ENCODE results near the gene MTRF1. TPM values are rescaled to one million over a fixed set of nuclear protein-coding genes. Genes with fewer than 3 reads are reported as not detected.

Gene MTRF1
- total and polyA plus RNA-seq, 2 of the 8 experiments (the other 6 are each of a cell fraction or from before 2014, with no cell fraction given): 8.0 to 19.2 TPM

- no peak overlapping the region for H3K4ac ChIP-seq (replicated peaks; ENCODE audit: insufficient read length, low read depth, low read length)
- H2BK120ac ChIP-seq (replicated peaks; ENCODE audit: low read depth, low read length): no peak overlapping the region
- H4K91ac ChIP-seq (replicated peaks; ENCODE audit: insufficient read length, low read length): no peak overlapping the region
- no peak overlapping the region for H3K27ac ChIP-seq (ENCODE audit: low read depth, low read length)
- ChIA-PET POLR2A (ENCODE audit: partially characterized antibody) (interaction anchor here (0.6 kb wide), 1 partner anchor 17 kb away, joined by 3 read pairs; no protein-coding TSS in a partner anchor), CTCF (ENCODE audit: partially characterized antibody) (interaction anchor here (0.7 to 0.9 kb wide), 2 partner anchors 9 to 16 kb away, joined by 3 to 4 read pairs; no protein-coding TSS in a partner anchor)
- no peaks in the 10 kb centered on the region for H4K20me1 ChIP-seq (replicated peaks in 1 of 2; ENCODE audit: control insufficient read depth in 1 of 2, insufficient read depth in 2 of 2, low read length in 2 of 2)
- H3K14ac ChIP-seq (ENCODE audit: insufficient read length): no peak overlapping the region
- H3K79me2 ChIP-seq (ENCODE audit: control insufficient read depth in 1 of 2, insufficient read depth in 2 of 2, low read length in 2 of 2): no peaks in the 10 kb centered on the region
- H3K9me3 ChIP-seq (ENCODE audit: insufficient read depth in 2 of 2, low read depth in 1 of 2, low read length in 1 of 2): no peaks in the 10 kb centered on the region
- no peak overlapping the region for H3K9ac ChIP-seq (replicated peaks in 1 of 4; ENCODE audit: extremely low read depth in 1 of 4, low read depth in 3 of 4, low read length in 3 of 4)
- no peaks in the 10 kb centered on the region for H3K79me1 ChIP-seq (ENCODE audit: low read depth, low read length)
- no peak overlapping the region for H3K4me2 ChIP-seq (ENCODE audit: insufficient read depth in 1 of 2, low read depth in 2 of 2, low read length in 2 of 2)
- no peak overlapping the region for H3K4me3 ChIP-seq (ENCODE audit: extremely low read depth in 1 of 4, insufficient read depth in 2 of 4, low read depth in 3 of 4, low read length in 4 of 4)
- H4K8ac ChIP-seq (ENCODE audit: extremely low read depth, insufficient read depth, low read length): no peak overlapping the region
- peaks cover 0 to 6% (median 0%) of the 10 kb centered on the region in 4 experiments; a peak in 1 of 8 replicates for H3K36me3 ChIP-seq (ENCODE audit: control insufficient read depth in 2 of 4, insufficient read depth in 4 of 4, low read length in 3 of 4)
- no peak for TF ChIP-seq GTF2F1 (IDR thresholded peaks at IDR 0.05; ENCODE audit: borderline replicate concordance, low read depth, low read length)
- no peak for TF ChIP-seq RNF2 (IDR thresholded peaks at IDR 0.05; ENCODE audit: borderline replicate concordance, low read depth, low read length, missing control alignments, poor library complexity, severe bottlenecking)
- no peak for TF ChIP-seq BRCA1 (IDR thresholded peaks at IDR 0.05; ENCODE audit: low read depth, low read length)
- TF ChIP-seq EZH2 (IDR thresholded peaks at IDR 0.05; ENCODE audit: low read depth, low read length, severe bottlenecking): no peak
- TF ChIP-seq BCL11A (IDR thresholded peaks at IDR 0.05; ENCODE audit: low read depth in 2 of 2, low read length in 2 of 2): no peak
- TF ChIP-seq NRF1 (IDR thresholded peaks at IDR 0.05; ENCODE audit: low read depth, low read length): no peak
- no peak for TF ChIP-seq SIX5 (IDR thresholded peaks at IDR 0.05; ENCODE audit: low read depth, low read length)
- no peak for TF ChIP-seq ATF3 (IDR thresholded peaks at IDR 0.05; ENCODE audit: insufficient read depth, low read depth, low read length)
- no peak for TF ChIP-seq TAF1 (IDR thresholded peaks at IDR 0.05; ENCODE audit: low read depth, low read length)
- no peak for TF ChIP-seq TBP (IDR thresholded peaks at IDR 0.05; ENCODE audit: low read depth, low read length)
- no peak overlapping the region for H2AFZ ChIP-seq (ENCODE audit: low read length)
- H2BK20ac ChIP-seq (ENCODE audit: low read length): no peak overlapping the region
- H3K56ac ChIP-seq (replicated peaks; ENCODE audit: insufficient read length, low read depth, low read length): no peak overlapping the region
- FAIRE-seq (no peak), DNase-seq (ENCODE audit: low read depth in 1 of 2, low spot score in 2 of 2) (no peak)
- H2BK12ac ChIP-seq (ENCODE audit: low read depth, low read length): no peak overlapping the region
- WGBS, 2 experiments (ENCODE audit: extremely low coverage in 1 of 2, insufficient coverage in 1 of 2, insufficient read length in 1 of 2, insufficient replicate concordance in 2 of 2, low coverage in 1 of 2, low lambda C conversion rate in 2 of 2, missing lambda C conversion rate in 1 of 2): 94% methylated on average over 1 of the region's 1 CpG; no CpG with 5 or more reads in 1 of the 2 experiments
- no peak overlapping the region for H3K18ac ChIP-seq (ENCODE audit: extremely low read depth, low read length)
- no peak overlapping the region for H2BK15ac ChIP-seq (ENCODE audit: low read length)
- no peak overlapping the region for H2BK5ac ChIP-seq (ENCODE audit: low read depth, low read length)
- H3K4me1 ChIP-seq (replicated peaks in 1 of 4; ENCODE audit: control insufficient read depth in 3 of 4, insufficient read depth in 4 of 4, low read length in 3 of 4): no peaks in the 10 kb centered on the region
- no peaks in the 10 kb centered on the region for H3K27me3 ChIP-seq (replicated peaks in 1 of 4; ENCODE audit: control insufficient read depth in 3 of 4, extremely low read depth in 1 of 4, insufficient read depth in 3 of 4, low read length in 3 of 4)
- no peaks in the 10 kb centered on the region; the same call in 1 of the 2 replicates for H3K23me2 ChIP-seq (ENCODE audit: low read depth, low read length)
- H3K23ac ChIP-seq (ENCODE audit: insufficient read length): no peak overlapping the region
- H4K5ac ChIP-seq (ENCODE audit: insufficient read length, low read depth, low read length): no peak overlapping the region
- H2AK5ac ChIP-seq (ENCODE audit: low read depth, low read length): no peak overlapping the region
These were observed 27.0 kb downstream of the MTRF1 start for GRCh38 chr13:41236369-41236768.

Data from H1 (cell line).